T1000 (cell line): ENCODE results near the gene DGCR6L.
"Not testable (repeated sequence)": the region's sequence is repeated elsewhere in the genome, so short reads cannot be mapped to it uniquely, and the experiment has no call there.

Experiments used
- DNase-seq: peaks from one replicate; lab custom pipeline; 2025; ENCODE audit warnings: mixed read lengths; lab: John Stamatoyannopoulos, UW

The DGCR6L gene

DNA sequence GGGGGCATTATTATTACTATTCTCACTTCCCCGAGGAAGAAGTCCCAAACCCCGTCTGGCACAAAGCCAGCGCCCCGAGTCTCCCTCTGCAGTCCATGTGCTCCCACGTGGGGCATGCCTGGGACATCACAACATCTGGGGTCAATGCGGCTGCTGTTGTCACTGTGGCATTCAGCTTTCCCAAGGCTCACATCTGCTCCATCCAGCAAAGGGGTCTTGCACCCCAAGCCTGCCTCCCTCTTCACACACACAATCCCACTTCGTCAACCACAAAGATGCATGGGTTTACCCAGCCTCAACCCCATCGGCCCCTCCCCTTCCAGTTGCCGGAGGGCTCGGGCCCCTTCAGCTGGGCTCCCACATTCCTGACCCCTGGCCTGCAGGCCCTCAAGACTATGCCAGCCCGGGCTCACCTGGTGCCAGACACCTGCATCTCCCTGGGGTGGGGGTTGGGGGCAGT is 28.2 kb downstream of the DGCR6L start:
- no peak for DNase-seq

- DNase-seq, result no peak
Observed at GRCh38 chr22:20291249-20291586, 28.6 kb downstream of the DGCR6L start.

DNA sequence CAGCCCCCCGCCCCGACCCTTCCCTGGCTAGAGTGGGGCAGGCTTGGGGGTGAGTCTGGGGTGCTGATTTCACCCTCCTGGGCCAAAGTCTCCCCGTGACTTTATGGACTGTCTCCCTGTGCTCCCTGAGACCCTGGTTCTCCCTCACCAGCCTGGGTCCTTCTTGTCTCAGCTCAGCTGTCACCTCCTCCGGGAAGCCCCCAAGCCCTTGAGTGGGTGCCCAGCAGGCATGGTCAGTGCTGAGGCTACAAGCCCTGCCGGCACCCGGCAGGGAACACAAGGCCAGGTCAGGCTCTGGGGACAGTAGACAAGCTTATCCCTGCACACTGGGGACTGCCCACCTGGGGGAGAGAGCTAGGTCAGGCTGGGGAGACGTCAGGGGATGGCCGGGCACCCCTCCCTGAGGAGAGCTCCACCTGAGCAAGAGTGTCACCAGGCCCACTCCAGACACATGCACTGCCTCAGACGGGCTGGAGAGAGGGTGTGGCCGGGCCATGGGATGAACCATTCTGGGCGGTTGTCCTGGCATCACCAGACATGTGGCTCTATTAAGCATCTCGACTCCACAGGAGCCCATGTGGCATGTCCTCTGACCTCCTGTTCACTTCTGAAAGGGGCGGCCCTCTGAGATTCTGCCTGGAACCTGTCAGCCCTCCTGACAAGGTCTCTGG is 29.1 kb downstream of the DGCR6L start:
- no peak for DNase-seq

GRCh38 chr22:20290045-20290392 is 29.8 kb downstream of the DGCR6L start:
- DNase-seq, result no peak

DNA sequence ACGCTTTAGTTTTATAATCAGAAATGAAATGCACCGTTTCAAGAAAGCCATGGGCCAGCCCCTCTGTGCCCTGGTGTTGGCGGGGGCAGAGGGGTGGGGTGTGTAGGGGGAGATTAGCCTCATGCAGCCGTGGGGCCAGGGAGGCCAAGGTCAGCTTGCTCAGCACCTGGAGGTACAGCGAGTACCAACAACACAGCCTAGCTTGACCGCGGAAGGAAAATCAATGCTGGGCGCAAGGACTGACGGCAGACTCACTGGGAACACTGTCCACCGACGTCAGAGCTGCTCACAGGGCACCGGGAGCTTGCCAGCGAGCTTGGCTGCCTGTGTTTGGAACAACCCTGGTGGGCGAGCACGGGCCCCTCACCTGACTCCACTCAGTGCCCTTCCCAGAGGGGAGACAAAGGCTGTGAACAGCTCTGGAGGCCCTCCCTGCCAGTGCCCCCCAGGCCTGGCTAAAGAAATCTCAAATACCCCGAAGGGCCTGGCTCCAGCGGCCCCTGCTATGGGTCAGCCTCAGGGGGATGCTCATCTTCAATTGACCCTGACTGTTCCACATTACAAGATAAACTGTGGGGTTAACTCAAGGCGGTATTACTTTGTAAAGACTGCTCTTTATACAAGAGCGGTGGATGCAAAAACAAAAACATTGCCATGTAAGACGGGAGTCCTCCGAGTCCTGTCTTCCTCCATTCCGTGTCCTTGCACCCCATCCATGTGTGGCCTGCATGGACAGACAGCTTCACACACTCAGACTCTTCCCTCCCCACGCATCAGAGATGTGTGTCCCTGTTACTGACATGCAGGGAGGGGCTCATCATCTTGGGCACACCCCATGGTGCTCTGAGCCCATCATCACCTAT is 30.4 kb downstream of the DGCR6L start:
- DNase-seq, result not testable (repeated sequence)

DNA sequence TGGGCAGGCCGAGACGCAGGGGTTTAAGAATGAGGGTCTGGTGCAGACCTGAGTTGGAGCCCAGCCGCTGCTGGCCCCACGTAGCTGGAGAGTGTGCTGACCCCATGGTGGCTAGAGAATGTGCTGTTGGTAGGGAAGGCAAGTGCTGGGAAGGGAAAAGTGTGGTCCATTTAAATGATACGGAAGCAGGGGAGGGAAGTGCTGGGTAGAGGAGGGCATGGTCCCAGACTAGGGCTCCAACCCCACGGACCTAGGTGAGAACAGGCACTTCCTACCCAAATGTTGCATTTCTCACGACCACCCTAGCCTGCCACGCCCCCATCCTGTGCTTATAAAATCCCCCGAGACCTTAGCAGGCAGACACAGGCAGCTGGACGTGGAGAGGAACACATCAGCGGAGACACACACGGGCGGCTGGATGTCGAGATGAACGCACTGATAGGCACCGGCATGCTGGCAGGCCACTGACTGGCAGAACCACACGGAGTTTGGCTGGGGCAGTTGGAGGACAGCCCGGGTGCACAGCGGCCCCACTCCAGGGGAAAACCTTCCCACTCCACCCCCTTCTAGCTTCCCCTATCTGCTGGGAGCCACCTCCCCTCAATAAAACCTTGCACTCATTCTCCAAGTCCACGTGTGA is 33.0 kb downstream of the DGCR6L start:
- DNase-seq, result not testable (repeated sequence)

GRCh38 chr22:20286312-20286660 is 33.6 kb downstream of the DGCR6L start:
- not testable (repeated sequence) for DNase-seq

- peak; percentile 71 for DNase-seq
Observed at GRCh38 chr22:20285473-20286311, 34.2 kb downstream of the DGCR6L start.

DNA sequence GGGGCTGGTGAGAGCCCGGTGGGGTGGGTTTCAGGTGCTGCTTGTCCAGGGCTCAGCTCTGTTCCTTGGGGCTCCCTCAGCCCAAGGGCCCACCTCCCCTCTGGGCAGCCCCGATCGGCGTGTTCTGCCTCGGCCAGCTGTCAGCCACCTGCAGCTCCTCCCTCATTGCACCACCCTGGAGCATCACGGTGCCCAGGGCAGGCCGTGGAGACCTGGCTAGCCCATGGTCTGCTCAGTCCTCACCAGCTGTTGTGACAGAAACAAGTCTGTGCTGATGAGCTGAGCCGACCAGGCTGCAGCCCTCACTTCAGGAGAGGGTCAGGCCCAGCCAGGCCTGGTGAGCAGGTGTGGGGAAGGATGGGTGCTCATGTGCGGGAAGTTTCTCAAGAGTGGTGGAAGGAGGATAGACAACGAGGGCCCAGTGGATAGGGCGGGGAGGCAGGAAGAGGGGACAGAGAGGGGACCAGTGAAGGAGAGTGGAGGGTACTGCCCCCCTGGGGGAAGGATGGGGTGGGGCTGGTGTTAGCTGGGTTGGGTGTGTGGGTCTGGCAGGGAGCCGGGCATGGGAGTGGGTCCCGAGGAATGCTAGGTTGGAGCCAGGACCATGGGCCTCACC is 35.3 kb downstream of the DGCR6L start:
- no peak for DNase-seq

GRCh38 chr22:20283674-20284066 is 36.2 kb downstream of the DGCR6L start:
- no peak for DNase-seq

DNA sequence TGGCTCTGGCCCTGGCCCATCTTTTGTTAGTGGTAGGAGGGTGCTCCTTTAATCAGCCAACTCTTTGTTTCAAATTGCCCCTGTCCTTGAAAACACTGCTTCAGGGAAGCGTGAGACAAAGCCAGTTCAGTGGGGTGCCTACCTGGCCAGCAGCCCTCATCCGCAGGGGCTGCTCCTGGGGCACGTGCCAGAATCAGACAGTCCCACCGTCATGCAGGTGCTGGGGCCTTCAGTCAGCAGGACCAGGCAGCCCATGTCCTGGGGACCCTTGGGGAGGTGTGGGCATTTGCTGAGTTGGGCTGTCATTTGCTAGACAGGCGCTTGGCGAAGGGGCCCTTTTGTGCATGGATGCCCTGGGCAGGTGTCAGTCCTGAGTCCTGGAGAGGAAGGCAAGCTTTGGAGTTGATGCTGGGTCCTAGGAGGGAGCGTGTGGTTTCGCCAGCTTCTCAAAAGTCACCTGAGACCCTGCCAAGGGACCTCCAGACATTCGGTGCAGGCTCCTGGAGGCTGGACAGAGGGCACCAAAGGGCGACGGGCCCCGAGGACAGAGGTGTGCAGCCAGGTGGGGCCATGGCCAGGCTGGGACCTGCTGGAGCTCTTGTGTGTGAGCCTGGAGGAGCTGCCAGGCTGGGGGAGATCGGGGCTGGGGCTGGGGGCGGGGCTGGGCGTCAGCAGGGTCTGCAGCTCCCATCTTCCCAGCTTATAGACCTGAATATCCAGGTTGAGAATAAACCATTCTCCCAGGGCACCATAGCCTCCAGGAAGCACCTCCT is 36.8 kb downstream of the DGCR6L start:
- DNase-seq, result no peak

DNA sequence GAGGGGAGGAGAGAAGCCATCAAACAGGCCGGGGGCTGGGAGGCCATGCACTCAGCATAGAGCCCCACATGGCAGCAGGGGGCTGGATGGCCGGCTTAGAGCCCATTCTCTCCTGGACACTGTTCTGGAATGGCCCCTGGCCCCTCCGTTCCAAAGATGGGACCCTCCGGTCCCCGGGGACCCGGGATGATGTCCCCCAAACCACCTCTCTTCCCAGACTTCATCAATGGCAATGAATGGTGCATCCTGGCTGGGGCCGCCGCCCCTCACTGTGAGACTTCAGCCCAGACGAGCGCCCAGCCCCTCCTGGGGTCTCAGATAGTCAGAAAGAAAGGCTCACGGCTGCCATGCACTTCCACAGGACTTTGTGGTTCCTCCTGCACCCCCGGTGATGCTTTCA is 38.0 kb downstream of the DGCR6L start:
- DNase-seq, result no peak

GRCh38 chr22:20281473-20281872 is 38.4 kb downstream of the DGCR6L start:
- DNase-seq, result not testable (repeated sequence)

- no peak for DNase-seq
Observed at GRCh38 chr22:20280866-20281265, 39.0 kb downstream of the DGCR6L start.

DNA sequence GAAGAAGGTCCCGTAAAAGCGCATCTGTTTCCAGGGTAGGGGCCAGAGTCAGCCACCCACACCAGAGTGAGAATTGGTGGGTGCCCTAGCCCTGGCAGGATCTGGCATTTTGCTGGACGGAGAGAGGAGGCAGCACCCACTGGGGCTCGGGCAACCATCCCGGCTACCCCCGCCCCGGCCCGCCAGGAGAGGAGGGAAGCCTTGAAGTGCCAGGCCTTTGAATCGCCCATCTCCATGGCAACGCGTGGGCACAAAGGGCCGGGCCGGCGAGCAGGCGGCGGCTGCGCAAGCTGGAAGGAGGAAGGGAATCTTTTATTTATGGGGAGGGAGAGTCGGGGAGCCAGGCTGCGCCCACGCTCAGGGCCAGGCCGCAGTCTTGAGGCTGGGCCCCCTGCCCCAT is 39.7 kb downstream of the DGCR6L start:
- DNase-seq, result not testable (repeated sequence)

DNA sequence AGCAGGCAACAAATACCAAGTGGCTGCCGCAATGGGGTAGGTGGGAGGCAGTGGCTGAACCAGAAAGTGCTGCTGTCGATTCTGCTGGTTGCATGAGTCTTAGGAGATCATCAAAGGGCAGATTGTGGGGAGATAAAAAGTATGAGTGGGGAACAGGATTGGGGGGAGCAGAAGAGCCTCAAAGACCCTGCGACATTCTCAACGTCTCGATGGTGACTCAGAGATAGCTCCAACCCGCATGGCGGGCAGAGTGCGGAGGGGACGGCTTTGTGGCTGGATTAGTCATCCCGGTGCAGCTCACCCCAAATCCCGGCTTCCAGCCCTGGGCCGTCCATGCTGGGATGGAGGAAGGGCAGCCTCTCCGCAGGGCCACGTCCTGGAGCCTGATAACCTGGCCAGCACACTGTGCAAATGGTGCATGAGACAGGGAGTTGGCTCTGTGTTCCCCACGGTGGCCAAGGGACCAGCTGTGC is 40.2 kb downstream of the DGCR6L start:
- peak; percentile 56 for DNase-seq

DNA sequence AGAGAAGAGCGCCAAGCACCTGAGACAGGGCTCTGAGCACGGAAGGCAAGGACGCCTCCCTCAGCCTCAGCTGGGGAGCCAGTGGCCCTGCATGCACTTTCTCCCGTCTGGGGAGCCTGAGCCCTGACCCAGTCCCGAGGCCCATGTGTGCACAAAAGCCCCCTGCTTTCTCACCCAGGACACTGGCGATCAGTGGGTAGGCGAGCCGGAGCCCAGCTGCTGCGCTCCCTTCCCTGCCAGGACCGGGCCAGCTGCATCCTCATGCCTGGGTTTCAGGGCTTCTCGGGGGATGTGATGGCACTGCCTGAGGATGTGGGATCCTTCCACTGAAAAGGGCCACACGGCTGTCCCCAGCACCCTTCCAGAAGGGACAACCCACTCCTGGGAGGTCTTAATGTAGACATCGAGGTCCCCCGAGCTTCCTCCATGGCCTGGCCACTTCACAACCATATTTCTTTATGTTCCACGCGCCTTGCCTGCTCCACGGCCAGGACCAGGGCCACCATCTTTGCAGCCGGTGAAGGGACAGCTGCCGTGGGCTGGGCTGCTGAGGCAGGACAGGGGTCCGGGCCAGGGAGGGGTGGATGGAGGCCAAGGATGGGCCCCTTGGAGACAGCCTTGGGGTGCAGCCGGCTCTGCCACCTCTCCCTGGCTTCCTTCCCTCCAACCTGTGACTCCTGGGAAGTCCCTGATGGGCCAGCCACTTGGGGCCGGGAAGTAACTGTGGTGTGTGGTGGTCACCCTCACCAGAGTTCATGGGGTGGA is 41.0 kb downstream of the DGCR6L start:
- not testable (repeated sequence) for DNase-seq

DNA sequence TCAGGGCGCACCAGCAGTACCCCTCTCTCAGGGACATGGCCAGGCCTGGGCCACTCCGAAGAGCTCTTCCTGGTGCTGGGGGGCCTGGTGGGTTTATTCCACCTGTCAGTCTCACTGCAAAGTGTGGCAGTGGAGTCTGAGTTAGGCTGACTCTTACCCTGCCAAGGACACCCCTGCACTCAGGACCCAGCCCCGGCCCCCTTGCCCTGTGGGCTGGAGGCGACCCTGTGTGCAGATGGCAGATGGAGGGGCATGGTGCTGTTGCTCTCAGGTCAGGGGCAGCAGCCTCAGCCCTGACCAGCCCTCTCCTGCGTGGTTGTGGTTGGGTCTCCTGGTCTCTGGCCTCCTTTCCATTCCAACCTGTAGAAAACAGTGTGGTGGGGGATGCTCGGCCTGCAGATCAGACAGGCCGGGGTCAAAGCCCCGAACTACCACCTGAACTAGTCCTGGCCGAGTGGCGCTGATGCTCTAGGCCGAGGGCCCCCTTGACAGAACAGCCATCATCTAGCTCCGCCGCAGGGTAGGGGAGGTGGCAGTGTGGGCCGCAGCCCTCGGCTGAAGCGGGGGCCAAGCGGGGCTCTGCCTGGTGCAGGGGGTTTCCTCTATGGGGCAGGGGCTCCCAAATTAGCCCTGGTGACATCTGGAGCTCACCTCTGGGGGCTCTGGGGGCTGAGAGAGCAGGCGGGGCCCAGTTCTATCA is 41.8 kb downstream of the DGCR6L start:
- not testable (repeated sequence) for DNase-seq

GRCh38 chr22:20276468-20276867 is 43.4 kb downstream of the DGCR6L start:
- no peak for DNase-seq
